HEK293 (cell line): Measurements from ENCODE around the gene SART1.

Experiments used
- CTCF ChIA-PET: fragments of 350-600 bp; formaldehyde crosslinking; extraction: SDS; loops from one replicate; lab custom pipeline; 2021; ENCODE audit warnings: antibody characterized with exemption; lab: Yijun Ruan, JAX
- POLR2A ChIA-PET: fragments of 300-600 bp; formaldehyde crosslinking; extraction: SDS; loops from one replicate; lab custom pipeline; 2020; ENCODE audit warnings: antibody characterized with exemption, inconsistent platforms; lab: Yijun Ruan, JAX
- H3K27ac ChIP-seq: fragments of 200-500 bp; sonication (Bioruptor generic); 2 replicates; pipeline ENCODE4 v1.5.1; 2014; ENCODE audit warnings: low read depth, low read length, control low read depth, inconsistent platforms; ENCODE audit errors: extremely low read depth
- H3K36me3 ChIP-seq, 2 experiments: fragments of 200-500 bp in 1 of 2; sonication (Bioruptor generic) in 1 of 2; 1 replicate in 1 of 2; 2 replicates in 1 of 2; pipeline ENCODE4 v1.5.1; 2014 to 2017; ENCODE audit warnings: inconsistent platforms in 2 of 2, low read length in 2 of 2; ENCODE audit not compliant: control insufficient read depth in 2 of 2, insufficient read depth in 1 of 2
- H3K4me1 ChIP-seq: fragments of 200-500 bp; sonication (Bioruptor generic); 2 replicates; pipeline ENCODE4 v1.5.1; 2014; ENCODE audit warnings: mild to moderate bottlenecking, low read length, inconsistent platforms; ENCODE audit not compliant: control insufficient read depth, insufficient read depth
- H3K4me3 ChIP-seq: 2 replicates; pipeline ENCODE4 v1.5.1; 2011; ENCODE audit warnings: low read depth, mild to moderate bottlenecking, control low read depth, low read length, moderate library complexity
- H3K9me3 ChIP-seq: fragments of 200-500 bp; sonication (Bioruptor generic); 2 replicates; pipeline ENCODE4 v1.5.1; 2014; ENCODE audit warnings: low read depth, low read length, inconsistent platforms; ENCODE audit not compliant: control insufficient read depth, insufficient read depth
- BCL11A ChIP-seq: fragments of 450-650 bp; formaldehyde crosslinking; IDR thresholded peaks from 2 replicates; pipeline ENCODE4 v1.5.1; 2016; ENCODE audit warnings: low read depth, missing biosample characterization, missing genetic modification characterization
- GLIS1 ChIP-seq: fragments of 450-650 bp; formaldehyde crosslinking; IDR thresholded peaks from 2 replicates; pipeline ENCODE4 v1.5.1; 2016; ENCODE audit warnings: missing biosample characterization, missing genetic modification characterization
- IKZF3 ChIP-seq: fragments of 450-650 bp; IDR thresholded peaks from 2 replicates; pipeline ENCODE4 v1.5.0; 2018; ENCODE audit warnings: missing biosample characterization, mild to moderate bottlenecking, missing genetic modification characterization, moderate library complexity
- KLF9 ChIP-seq: fragments of 450-650 bp; formaldehyde crosslinking; IDR thresholded peaks from 2 replicates; pipeline ENCODE4 v1.5.1; 2016; ENCODE audit warnings: missing biosample characterization, missing genetic modification characterization, low read depth
- ZBTB17 ChIP-seq: fragments of 450-650 bp; formaldehyde crosslinking; IDR thresholded peaks from 2 replicates; pipeline ENCODE4 v1.5.1; 2016; ENCODE audit warnings: missing biosample characterization, missing genetic modification characterization
- ZBTB48 ChIP-seq: fragments of 450-650 bp; formaldehyde crosslinking; IDR thresholded peaks from 2 replicates; pipeline ENCODE4 v1.5.1; 2016; ENCODE audit warnings: missing biosample characterization, missing genetic modification characterization
- ZBTB6 ChIP-seq: fragments of 450-650 bp; formaldehyde crosslinking; IDR thresholded peaks from 2 replicates; pipeline ENCODE4 v1.5.1; 2017; ENCODE audit warnings: missing biosample characterization, missing genetic modification characterization
- ZFHX2 ChIP-seq: fragments of 450-650 bp; formaldehyde crosslinking; conservative IDR thresholded peaks from 2 replicates; pipeline ENCODE4 v1.5.1; 2016; ENCODE audit warnings: missing biosample characterization, missing genetic modification characterization
- ZNF155 ChIP-seq: fragments of 450-650 bp; formaldehyde crosslinking; IDR thresholded peaks from 2 replicates; pipeline ENCODE4 v1.5.1; 2016; ENCODE audit warnings: missing biosample characterization, missing genetic modification characterization
- ZNF174 ChIP-seq: fragments of 450-650 bp; formaldehyde crosslinking; IDR thresholded peaks from 2 replicates; pipeline ENCODE4 v1.5.0; 2017; ENCODE audit warnings: missing biosample characterization, mild to moderate bottlenecking, missing genetic modification characterization
- ZNF24 ChIP-seq: fragments of 450-650 bp; formaldehyde crosslinking; IDR thresholded peaks from 2 replicates; pipeline ENCODE4 v1.5.1; 2016; ENCODE audit warnings: missing biosample characterization, missing genetic modification characterization
- ZNF366 ChIP-seq: fragments of 450-650 bp; formaldehyde crosslinking; conservative IDR thresholded peaks from 2 replicates; pipeline ENCODE4 v1.5.1; 2016; ENCODE audit warnings: missing biosample characterization, missing genetic modification characterization
- ZNF426 ChIP-seq: fragments of 450-650 bp; formaldehyde crosslinking; IDR thresholded peaks from 2 replicates; pipeline ENCODE4 v1.5.1; 2017; ENCODE audit warnings: missing biosample characterization, missing genetic modification characterization, mild to moderate bottlenecking, inconsistent platforms, moderate library complexity
- ZNF548 ChIP-seq: fragments of 450-650 bp; formaldehyde crosslinking; IDR thresholded peaks from 2 replicates; pipeline ENCODE4 v1.5.1; 2016; ENCODE audit warnings: missing biosample characterization, missing genetic modification characterization
- ZNF623 ChIP-seq: fragments of 450-650 bp; formaldehyde crosslinking; IDR thresholded peaks from 2 replicates; pipeline ENCODE4 v1.5.1; 2016; ENCODE audit warnings: missing biosample characterization, missing genetic modification characterization
- ZNF626 ChIP-seq: fragments of 450-650 bp; sonication (Bioruptor Pico); formaldehyde crosslinking; IDR thresholded peaks from 2 replicates; pipeline ENCODE4 v1.5.1; 2018; ENCODE audit warnings: missing biosample characterization, missing genetic modification characterization, inconsistent platforms
- ZNF629 ChIP-seq: fragments of 450-650 bp; formaldehyde crosslinking; IDR thresholded peaks from 2 replicates; pipeline ENCODE4 v1.5.1; 2017; ENCODE audit warnings: missing biosample characterization, missing genetic modification characterization
- ZSCAN16 ChIP-seq: fragments of 450-650 bp; formaldehyde crosslinking; IDR thresholded peaks from 2 replicates; pipeline ENCODE4 v1.5.1; 2016; ENCODE audit warnings: missing biosample characterization, missing genetic modification characterization
- ZXDB ChIP-seq: fragments of 450-650 bp; formaldehyde crosslinking; IDR thresholded peaks from 2 replicates; pipeline ENCODE4 v1.5.1; 2016; ENCODE audit warnings: missing biosample characterization, missing genetic modification characterization
- TF ChIP-seq, protein P1 (sequence below): fragments of 450-650 bp; formaldehyde crosslinking; IDR thresholded peaks from 2 replicates; pipeline ENCODE4 v1.5.1; 2017; ENCODE audit warnings: missing biosample characterization, missing genetic modification characterization
- TF ChIP-seq, protein P2 (sequence below): fragments of 450-650 bp; formaldehyde crosslinking; conservative IDR thresholded peaks from 2 replicates; pipeline ENCODE4 v1.5.1; 2016; ENCODE audit warnings: low read depth, missing biosample characterization, missing genetic modification characterization
- TF ChIP-seq, protein P3 (sequence below): fragments of 450-650 bp; formaldehyde crosslinking; IDR thresholded peaks from 2 replicates; pipeline ENCODE4 v1.5.1; 2016; ENCODE audit warnings: missing biosample characterization, missing genetic modification characterization

Gene SART1

DNA sequence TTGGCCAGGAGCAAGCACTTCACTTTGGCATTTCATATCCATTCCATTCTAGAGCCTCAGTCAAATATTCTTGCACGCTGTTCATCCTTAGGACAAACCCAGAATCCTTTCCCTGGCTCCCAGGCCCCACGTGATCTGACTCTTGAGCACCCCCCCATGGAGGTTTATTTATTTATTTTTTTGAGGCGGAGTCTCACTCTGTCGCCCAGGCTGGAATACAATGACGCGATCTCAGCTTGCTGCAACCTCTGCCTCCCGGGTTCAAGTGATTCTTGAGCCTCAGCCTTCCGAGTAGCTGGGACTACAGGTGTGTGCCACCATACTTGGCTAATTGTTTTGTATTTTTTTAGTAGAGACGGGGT lies 29.0 kb upstream of the SART1 start:
- Histone ChIP-seq H3K9me3 (no peaks in the 10 kb centered on the region), H3K27ac (no peak overlapping the region), H3K4me3 (no peak overlapping the region), H3K4me1 (no peaks in the 10 kb centered on the region), H3K36me3 (no peaks in the 10 kb centered on the region)
- TF ChIP-seq ZNF629 (tag by site-specific recombination) = 0 out of 2 replicates have a peak, but pooled peaks have one; percentile 17
- no peak for TF ChIP-seq ZBTB48
- TF ChIP-seq GLIS1 (tag by site-specific recombination) = peak; percentile 57; the same call in 1 of the 2 replicates
- 0 out of 2 replicates have a peak, but pooled peaks have one; percentile 12 for TF ChIP-seq ZBTB6 (tag by site-specific recombination)
- no peak for TF ChIP-seq ZSCAN16 (tag by site-specific recombination)
- TF ChIP-seq ZBTB17 (tag by site-specific recombination) = 0 out of 2 replicates have a peak, but pooled peaks have one; percentile 14
- ChIA-PET CTCF (interaction anchor here (1.1 to 1.5 kb wide), 4 partner anchors 43 to 73 kb away, joined by 3 to 5 read pairs (median 4); partner anchors contain the start of gene FIBP), POLR2A (no interaction called here)

DNA sequence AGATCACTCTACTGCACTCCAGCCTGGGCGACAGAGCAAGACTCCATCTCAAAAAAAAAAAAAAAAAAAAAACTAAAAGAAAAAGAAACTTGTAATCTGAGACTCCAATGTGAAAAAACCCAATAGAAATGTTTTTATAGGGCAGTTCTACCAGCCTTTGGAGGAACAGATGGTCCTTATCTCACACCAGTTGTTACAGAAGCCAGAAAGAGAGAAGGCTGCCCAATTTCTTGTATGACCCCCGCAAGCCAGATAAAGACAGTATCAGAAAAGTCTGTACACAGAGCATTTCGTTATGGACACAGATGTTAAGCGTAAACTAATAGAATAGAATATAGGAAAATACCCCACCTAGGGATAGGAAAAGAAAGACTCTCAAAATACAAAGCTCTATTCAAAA lies 27.5 kb upstream of the SART1 start:
- H3K36me3 ChIP-seq = no peaks in the 10 kb centered on the region
- H3K4me3 ChIP-seq = no peak overlapping the region
- H3K4me1 ChIP-seq = no peaks in the 10 kb centered on the region
- H3K27ac ChIP-seq = no peak overlapping the region
- TF ChIP-seq ZFHX2 = no peak
- TF ChIP-seq ZNF366 (tag by site-specific recombination) = no peak
- no peak for TF ChIP-seq BCL11A
- TF ChIP-seq, protein P1, sequence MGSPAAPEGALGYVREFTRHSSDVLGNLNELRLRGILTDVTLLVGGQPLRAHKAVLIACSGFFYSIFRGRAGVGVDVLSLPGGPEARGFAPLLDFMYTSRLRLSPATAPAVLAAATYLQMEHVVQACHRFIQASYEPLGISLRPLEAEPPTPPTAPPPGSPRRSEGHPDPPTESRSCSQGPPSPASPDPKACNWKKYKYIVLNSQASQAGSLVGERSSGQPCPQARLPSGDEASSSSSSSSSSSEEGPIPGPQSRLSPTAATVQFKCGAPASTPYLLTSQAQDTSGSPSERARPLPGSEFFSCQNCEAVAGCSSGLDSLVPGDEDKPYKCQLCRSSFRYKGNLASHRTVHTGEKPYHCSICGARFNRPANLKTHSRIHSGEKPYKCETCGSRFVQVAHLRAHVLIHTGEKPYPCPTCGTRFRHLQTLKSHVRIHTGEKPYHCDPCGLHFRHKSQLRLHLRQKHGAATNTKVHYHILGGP (tag by site-specific recombination) = no peak
- TF ChIP-seq ZNF629 (tag by site-specific recombination) = no peak
- no peak for TF ChIP-seq ZXDB (tag by site-specific recombination)
- no peak for TF ChIP-seq ZNF174 (tag by site-specific recombination)
- no peak for TF ChIP-seq IKZF3 (tag by site-specific recombination)
- TF ChIP-seq ZNF623 (tag by site-specific recombination) = no peak
- TF ChIP-seq ZNF426 = no peak
- no peak for TF ChIP-seq KLF9 (tag by site-specific recombination)
- no peak for TF ChIP-seq ZBTB48
- TF ChIP-seq ZNF24 (tag by site-specific recombination) = no peak
- TF ChIP-seq, protein P2, sequence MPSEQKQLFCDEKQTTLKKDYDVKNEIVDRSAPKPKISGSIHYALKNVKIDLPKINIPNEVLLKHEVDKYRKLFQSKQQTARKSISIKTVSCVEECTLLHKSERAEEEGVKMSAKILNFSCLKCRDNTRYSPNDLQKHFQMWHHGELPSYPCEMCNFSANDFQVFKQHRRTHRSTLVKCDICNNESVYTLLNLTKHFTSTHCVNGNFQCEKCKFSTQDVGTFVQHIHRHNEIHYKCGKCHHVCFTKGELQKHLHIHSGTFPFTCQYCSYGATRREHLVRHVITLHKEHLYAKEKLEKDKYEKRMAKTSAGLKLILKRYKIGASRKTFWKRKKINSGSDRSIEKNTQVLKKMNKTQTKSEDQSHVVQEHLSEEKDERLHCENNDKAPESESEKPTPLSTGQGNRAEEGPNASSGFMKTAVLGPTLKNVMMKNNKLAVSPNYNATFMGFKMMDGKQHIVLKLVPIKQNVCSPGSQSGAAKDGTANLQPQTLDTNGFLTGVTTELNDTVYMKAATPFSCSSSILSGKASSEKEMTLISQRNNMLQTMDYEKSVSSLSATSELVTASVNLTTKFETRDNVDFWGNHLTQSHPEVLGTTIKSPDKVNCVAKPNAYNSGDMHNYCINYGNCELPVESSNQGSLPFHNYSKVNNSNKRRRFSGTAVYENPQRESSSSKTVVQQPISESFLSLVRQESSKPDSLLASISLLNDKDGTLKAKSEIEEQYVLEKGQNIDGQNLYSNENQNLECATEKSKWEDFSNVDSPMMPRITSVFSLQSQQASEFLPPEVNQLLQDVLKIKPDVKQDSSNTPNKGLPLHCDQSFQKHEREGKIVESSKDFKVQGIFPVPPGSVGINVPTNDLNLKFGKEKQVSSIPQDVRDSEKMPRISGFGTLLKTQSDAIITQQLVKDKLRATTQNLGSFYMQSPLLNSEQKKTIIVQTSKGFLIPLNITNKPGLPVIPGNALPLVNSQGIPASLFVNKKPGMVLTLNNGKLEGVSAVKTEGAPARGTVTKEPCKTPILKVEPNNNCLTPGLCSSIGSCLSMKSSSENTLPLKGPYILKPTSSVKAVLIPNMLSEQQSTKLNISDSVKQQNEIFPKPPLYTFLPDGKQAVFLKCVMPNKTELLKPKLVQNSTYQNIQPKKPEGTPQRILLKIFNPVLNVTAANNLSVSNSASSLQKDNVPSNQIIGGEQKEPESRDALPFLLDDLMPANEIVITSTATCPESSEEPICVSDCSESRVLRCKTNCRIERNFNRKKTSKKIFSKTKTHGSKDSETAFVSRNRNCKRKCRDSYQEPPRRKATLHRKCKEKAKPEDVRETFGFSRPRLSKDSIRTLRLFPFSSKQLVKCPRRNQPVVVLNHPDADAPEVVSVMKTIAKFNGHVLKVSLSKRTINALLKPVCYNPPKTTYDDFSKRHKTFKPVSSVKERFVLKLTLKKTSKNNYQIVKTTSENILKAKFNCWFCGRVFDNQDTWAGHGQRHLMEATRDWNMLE (tag by site-specific recombination) = no peak
- TF ChIP-seq ZNF626 = no peak
- TF ChIP-seq, protein P3, sequence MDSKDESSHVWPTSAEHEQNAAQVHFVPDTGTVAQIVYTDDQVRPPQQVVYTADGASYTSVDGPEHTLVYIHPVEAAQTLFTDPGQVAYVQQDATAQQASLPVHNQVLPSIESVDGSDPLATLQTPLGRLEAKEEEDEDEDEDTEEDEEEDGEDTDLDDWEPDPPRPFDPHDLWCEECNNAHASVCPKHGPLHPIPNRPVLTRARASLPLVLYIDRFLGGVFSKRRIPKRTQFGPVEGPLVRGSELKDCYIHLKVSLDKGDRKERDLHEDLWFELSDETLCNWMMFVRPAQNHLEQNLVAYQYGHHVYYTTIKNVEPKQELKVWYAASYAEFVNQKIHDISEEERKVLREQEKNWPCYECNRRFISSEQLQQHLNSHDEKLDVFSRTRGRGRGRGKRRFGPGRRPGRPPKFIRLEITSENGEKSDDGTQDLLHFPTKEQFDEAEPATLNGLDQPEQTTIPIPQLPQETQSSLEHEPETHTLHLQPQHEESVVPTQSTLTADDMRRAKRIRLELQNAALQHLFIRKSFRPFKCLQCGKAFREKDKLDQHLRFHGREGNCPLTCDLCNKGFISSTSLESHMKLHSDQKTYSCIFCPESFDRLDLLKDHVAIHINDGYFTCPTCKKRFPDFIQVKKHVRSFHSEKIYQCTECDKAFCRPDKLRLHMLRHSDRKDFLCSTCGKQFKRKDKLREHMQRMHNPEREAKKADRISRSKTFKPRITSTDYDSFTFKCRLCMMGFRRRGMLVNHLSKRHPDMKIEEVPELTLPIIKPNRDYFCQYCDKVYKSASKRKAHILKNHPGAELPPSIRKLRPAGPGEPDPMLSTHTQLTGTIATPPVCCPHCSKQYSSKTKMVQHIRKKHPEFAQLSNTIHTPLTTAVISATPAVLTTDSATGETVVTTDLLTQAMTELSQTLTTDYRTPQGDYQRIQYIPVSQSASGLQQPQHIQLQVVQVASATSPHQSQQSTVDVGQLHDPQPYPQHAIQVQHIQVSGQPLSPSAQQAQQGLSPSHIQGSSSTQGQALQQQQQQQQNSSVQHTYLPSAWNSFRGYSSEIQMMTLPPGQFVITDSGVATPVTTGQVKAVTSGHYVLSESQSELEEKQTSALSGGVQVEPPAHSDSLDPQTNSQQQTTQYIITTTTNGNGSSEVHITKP (tag by site-specific recombination) = no peak
- TF ChIP-seq ZNF548 (tag by site-specific recombination) = no peak
- no peak for TF ChIP-seq ZNF155 (tag by site-specific recombination)
- TF ChIP-seq, all 188 proteins: peak for 0
- POLR2A ChIA-PET = no interaction called here
- CTCF ChIA-PET = interaction anchor here (0.6 to 2.8 kb wide), 2 partner anchors 39 to 49 kb away, joined by 4 to 15 read pairs; no protein-coding TSS in a partner anchor
- no peaks in the 10 kb centered on the region for H3K9me3 ChIP-seq
